Stimulated activated naive CD8-positive, alpha-beta T cell treated with anti-CD3 and anti-CD28 coated beads, Interleukin-15, amount 100 ng/mL, for 72 hours (primary cell): ENCODE measurements around the gene NRBF2.
"Not testable (repeated sequence)": the region's sequence is repeated elsewhere in the genome, so short reads cannot be mapped to it uniquely, and the experiment has no call there.

Source experiments
- ATAC-seq: fragments of 150-1000 bp; cut with Tn5 transposase; 2 replicates; pipeline ENCODE4 v1.10.0; 2021; ENCODE audit warnings: mild to moderate bottlenecking, moderate library complexity
- DNase-seq, 2 donors: peaks; one replicate each; pipeline ENCODE4 v3.0.0; 2021 to 2022
- H3K27ac Mint-ChIP-seq, 2 donors: one replicate each; pipeline ENCODE4 v1.8.0; 2022; ENCODE audit warnings: mild to moderate bottlenecking in 2 of 2, mixed read lengths in 2 of 2, moderate library complexity in 2 of 2
- H3K27me3 Mint-ChIP-seq: one replicate; pipeline ENCODE4 v1.8.0; 2022; ENCODE audit warnings: mixed read lengths
- H3K4me1 Mint-ChIP-seq: one replicate; pipeline ENCODE4 v1.8.0; 2022; ENCODE audit warnings: mild to moderate bottlenecking, mixed read lengths
- H3K4me3 Mint-ChIP-seq, 2 donors: one replicate each; pipeline ENCODE4 v1.8.0; 2022; ENCODE audit warnings: mild to moderate bottlenecking in 2 of 2, mixed read lengths in 2 of 2, moderate library complexity in 1 of 2
- H3K9me3 Mint-ChIP-seq, 2 donors: one replicate each; pipeline ENCODE4 v1.8.0; 2022; ENCODE audit warnings: mixed read lengths in 2 of 2

Gene NRBF2

DNA sequence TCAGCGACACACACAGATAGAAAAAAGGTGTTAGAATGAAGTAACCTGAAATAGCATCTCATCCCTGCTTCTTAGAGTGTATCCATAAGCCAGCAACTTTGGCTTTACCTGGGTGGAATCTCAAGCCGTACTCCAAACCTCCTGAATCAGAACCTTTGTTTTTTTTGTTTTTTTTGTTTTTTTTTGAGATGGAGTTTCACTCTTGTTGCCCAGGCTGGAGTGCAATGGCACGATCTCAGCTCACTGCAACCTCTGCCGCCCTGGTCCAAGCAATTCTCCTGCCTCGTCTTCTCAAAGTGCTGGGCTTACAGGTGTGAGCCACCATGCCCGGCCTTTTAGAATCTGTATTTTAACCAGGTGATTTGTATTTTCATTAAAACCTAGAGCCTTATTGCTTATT, 9.0 kb downstream of the NRBF2 start:
- ATAC-seq: no peak
- H3K27me3 Mint-ChIP-seq: no peaks in the 10 kb centered on the region
- H3K4me1 Mint-ChIP-seq: peaks cover 62% of the 10 kb centered on the region
- DNase-seq: no peak
- H3K27ac Mint-ChIP-seq: no peak overlapping the region
- no peak overlapping the region for H3K4me3 Mint-ChIP-seq
- no peaks in the 10 kb centered on the region for H3K9me3 Mint-ChIP-seq

DNA sequence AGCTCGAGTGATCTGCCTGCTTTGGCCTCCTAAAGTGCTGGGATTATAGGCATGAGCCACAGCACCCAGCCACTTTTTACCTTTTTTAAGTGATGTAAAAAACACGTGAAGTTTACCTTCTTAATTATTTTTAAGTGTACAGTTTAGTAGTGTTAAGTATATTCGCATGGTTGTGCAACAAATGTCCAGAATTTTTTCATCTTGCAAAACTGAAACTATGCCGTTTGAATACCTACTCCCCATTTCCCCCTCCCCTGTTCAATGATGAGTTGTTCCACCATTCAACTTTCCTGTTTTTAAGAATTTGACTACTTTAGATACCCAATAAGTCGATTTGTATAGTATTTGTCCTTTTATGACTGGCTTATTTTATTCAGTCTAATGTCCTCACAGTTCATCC, 10.9 kb downstream of the NRBF2 start:
- Mint-ChIP-seq H3K4me1 (peaks cover 45% of the 10 kb centered on the region), H3K27ac (no peak overlapping the region), H3K9me3 (no peaks in the 10 kb centered on the region), H3K27me3 (no peaks in the 10 kb centered on the region), H3K4me3 (no peak overlapping the region)
- DNase-seq (no peak), ATAC-seq (no peak)

DNA sequence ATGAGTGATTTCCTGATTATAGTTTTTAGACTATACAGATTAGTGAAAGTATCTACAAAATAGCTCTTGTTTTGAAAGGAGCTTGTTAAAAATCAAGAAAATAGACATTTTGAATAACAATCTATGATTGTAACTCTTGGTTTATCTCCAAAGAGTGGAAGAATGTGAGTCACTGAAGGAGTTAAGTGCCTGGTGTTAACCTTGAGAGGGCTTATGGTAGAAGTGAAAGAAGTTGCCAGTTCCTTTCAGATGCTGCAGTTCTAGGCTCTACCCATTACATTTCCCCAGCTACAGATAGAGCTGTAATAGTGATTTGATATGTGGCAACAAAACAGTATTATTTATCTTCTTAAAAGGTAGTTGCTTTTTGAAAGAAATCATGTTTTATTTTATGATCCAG, 12.7 kb downstream of the NRBF2 start:
- Mint-ChIP-seq H3K27ac (no peak overlapping the region), H3K27me3 (no peaks in the 10 kb centered on the region), H3K4me3 (no peak overlapping the region), H3K4me1 (peaks cover 46% of the 10 kb centered on the region), H3K9me3 (no peaks in the 10 kb centered on the region)
- ATAC-seq (peak; percentile 59), DNase-seq (no peak)

DNA sequence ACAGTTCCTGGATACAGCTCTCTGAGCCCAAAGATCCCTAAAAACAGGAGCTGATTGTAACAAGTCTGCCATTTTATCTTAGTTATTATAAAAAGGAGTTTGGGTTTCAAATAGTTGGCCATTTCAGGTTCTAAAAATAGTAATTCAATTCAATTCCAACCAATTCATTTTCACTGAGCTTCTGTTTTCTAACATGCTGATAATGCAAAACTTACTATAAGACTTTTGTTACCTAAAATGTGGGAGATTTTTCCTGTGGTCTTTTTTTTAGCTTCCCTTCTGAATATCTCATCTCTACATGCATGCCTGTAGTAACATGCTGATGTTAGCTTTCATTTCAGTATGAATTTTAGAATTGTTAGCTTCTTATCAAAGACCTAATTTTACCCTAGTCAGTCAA, 13.4 kb downstream of the NRBF2 start:
- no peak overlapping the region for H3K27ac Mint-ChIP-seq
- no peak overlapping the region for H3K4me3 Mint-ChIP-seq
- ATAC-seq (no peak), DNase-seq (no peak)
- no peaks in the 10 kb centered on the region for H3K9me3 Mint-ChIP-seq
- peaks cover 39% of the 10 kb centered on the region for H3K4me1 Mint-ChIP-seq
- H3K27me3 Mint-ChIP-seq: no peaks in the 10 kb centered on the region

DNA sequence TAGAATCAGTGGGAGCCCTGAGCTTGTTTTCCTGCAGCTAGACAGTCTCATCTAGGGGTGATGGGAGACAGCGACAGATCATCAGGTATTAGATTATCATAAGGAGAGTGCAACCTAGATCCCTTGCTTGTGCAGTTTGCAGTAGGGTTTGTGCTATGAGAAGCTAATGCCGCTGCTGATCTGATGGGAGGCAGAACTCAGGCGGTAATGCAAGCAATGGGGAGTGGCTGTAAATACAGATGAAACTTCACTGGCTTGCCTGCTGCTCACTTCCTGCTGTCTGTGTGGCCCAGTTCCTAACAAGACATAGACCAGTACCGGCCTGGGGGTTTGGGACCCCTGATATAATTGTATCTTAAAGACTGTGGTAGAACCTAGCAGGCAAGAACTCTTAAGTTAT, 17.6 kb downstream of the NRBF2 start:
- Mint-ChIP-seq H3K9me3 (no peaks in the 10 kb centered on the region), H3K4me3 (no peak overlapping the region), H3K27me3 (no peaks in the 10 kb centered on the region), H3K4me1 (peaks cover 20% of the 10 kb centered on the region), H3K27ac (no peak overlapping the region)
- ATAC-seq (no peak), DNase-seq (no peak)

DNA sequence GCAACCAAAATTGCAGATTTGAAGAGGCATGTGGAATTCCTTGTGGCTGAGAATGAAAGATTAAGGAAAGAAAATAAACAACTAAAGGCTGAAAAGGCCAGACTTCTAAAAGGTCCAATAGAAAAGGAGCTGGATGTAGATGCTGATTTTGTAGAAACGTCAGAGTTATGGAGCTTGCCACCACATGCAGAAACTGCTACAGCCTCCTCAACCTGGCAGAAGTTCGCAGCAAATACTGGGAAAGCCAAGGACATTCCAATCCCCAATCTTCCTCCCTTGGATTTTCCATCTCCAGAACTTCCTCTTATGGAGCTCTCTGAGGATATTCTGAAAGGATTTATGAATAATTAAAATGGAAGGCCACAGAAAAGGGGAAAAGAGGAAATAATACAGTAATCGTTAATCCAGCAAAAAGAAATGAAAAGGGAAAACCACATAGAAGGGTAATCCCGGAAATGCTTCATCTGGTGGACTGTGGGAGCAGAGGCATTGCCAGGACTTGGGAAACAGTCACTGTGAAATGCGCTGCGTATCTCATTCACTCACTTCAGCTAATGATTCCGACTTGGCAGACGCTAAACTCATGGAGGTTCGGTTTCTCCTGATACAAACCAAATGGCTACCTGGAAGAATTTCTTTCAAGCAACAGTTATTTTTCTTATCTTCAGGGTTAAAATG, 20.9 kb downstream of the NRBF2 start:
- H3K27ac Mint-ChIP-seq, DNase-seq, H3K4me3 Mint-ChIP-seq: not testable (repeated sequence)

DNA sequence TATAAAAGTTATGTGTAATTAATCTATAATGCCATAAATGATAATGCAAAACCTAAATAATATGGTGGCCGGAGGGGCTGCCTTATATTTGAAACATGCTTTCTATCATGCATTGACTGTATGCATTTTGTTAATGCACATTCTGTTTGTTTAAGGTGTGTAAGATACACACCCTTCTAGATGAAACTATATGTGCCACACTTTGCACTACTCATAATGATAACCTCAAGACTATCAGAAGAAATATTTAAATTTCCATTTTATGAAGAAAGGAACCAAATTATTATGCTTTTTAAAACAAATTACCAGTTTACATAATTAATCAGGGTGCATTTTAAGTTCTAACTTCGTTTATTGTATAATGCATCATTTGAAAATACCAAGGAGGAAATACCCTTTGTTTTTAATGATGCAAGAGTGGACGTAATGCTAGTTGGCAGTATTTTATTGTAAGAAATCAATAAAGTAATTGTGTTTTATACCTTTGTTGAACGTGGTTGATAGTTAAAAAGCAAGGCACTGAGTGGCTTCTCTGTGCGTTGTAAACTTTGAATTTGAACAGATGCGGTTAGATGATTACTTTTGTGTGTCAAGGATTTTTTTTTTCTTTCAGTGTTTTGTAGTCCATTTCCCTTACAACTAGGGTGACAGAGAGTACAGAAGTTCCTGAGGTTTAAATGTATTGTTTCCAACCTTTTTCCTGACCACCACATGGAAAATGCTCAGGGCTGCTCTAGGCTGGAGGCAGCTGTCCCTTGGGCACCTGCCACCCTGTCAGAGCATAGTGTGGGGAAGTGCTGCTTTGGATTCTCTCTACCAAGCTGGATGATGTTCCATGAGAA, 21.6 kb downstream of the NRBF2 start:
- H3K27me3 Mint-ChIP-seq: no peaks in the 10 kb centered on the region
- DNase-seq (no peak), ATAC-seq (no peak)
- H3K9me3 Mint-ChIP-seq: no peaks in the 10 kb centered on the region
- H3K27ac Mint-ChIP-seq: peak overlapping the region; percentile 78 to 85
- H3K4me1 Mint-ChIP-seq: peaks cover 16% of the 10 kb centered on the region
- H3K4me3 Mint-ChIP-seq: no peak overlapping the region

More for the DNA sequence above, 20.9 kb downstream of the NRBF2 start:
- not testable (repeated sequence) for H3K9me3 Mint-ChIP-seq, H3K27me3 Mint-ChIP-seq, ATAC-seq
- peaks cover 20% of the 10 kb centered on the region for H3K4me1 Mint-ChIP-seq

DNA sequence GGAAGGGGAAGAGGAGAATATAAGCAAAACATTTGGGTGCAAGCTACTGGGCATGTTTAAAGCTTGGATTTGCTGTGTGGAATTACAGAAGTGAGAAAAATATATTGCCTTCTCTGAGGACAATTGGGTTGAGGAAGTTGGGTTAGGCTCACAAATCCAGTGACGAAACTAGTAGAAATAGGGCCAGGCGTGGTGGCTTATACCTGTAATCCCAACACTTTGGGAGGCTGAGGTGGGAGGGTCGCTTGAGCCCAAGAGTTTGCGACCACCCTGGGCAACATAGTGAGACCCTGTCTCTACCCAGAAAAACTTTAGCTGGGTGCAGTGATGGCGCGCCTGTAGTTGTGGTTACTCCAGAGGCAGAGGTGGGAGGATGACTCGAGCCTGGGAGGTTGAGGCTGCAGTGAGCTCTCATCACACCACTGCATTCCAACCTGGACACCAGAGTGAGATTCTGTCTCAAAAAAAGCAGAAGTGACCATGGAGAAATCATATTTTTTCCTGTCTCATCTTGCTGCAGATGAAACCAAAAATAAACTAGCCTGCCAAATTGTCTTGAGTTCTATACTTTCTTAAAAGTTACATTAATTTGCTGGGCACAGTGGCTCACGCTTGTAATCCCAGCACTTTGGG, 22.4 kb downstream of the NRBF2 start:
- H3K27me3 Mint-ChIP-seq: no peaks in the 10 kb centered on the region
- ATAC-seq: no peak
- H3K9me3 Mint-ChIP-seq: no peaks in the 10 kb centered on the region
- H3K4me1 Mint-ChIP-seq: peaks cover 14% of the 10 kb centered on the region
- DNase-seq: no peak
- H3K27ac Mint-ChIP-seq: peak overlapping the region; percentile 78 to 85
- H3K4me3 Mint-ChIP-seq: no peak overlapping the region

DNA sequence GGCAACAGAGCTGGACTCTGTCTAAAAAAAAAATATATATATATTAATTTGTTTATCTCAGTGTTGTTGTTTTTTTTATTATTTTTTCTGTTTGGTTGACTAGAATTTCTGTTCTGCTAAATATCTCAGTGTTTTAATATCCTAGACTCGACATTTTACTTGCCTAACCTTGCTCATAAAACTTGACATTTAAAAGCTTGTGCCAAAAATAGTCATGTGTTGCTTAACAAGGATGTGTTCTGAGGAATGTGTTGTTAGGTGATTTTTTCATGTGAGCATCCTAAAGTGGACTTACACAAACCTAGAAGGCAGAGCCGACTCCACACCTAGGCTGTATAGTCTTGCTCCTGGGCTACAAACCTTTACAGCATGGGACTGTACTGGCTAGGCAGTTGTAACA, 23.1 kb downstream of the NRBF2 start:
- Mint-ChIP-seq H3K9me3 (no peaks in the 10 kb centered on the region), H3K4me3 (no peak overlapping the region), H3K27me3 (no peaks in the 10 kb centered on the region), H3K4me1 (peaks cover 14% of the 10 kb centered on the region), H3K27ac (no peak overlapping the region)
- ATAC-seq: no peak
- DNase-seq: no peak

DNA sequence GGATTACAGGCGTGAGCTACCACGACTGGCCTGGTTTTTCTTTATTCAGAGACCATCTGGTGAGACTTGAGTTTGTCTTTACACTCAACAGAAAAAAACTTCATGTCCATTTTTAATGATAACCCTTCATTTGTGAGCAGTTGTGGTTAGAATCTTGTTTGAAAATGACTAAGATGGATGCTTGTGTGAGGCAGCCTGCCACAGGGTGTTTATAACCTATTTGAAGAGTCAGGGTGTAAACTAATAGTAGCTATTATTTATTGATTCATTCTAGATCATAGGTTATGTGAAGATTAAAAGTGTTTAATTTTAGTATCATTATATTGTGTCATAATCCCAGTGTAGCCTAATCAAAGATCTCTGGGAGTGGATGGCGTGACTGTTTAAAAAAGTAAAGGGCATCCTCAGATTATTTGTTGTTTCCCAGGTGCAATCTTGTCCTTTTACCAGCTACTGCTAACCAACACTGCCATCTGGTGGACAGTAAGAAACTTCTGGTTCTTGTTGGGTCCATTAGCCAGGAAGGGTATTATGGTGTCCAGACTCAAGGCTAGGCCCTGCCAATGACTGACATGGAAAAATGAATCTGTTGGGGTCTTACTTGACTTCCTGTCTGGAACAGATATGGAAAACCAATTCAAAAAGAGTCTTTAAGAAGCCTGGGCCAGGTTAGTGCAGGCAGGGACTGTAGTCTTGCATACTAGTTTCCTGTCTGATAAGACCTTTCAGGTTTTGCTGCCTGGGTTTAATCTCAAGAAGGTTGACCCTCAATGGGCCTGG, 24.9 kb downstream of the NRBF2 start:
- H3K27ac Mint-ChIP-seq: no peak overlapping the region
- H3K4me3 Mint-ChIP-seq: no peak overlapping the region
- H3K9me3 Mint-ChIP-seq: no peaks in the 10 kb centered on the region
- ATAC-seq (peak; percentile 77), DNase-seq (peak; percentile 41 to 46)
- peaks cover 14% of the 10 kb centered on the region for H3K4me1 Mint-ChIP-seq
- no peaks in the 10 kb centered on the region for H3K27me3 Mint-ChIP-seq

DNA sequence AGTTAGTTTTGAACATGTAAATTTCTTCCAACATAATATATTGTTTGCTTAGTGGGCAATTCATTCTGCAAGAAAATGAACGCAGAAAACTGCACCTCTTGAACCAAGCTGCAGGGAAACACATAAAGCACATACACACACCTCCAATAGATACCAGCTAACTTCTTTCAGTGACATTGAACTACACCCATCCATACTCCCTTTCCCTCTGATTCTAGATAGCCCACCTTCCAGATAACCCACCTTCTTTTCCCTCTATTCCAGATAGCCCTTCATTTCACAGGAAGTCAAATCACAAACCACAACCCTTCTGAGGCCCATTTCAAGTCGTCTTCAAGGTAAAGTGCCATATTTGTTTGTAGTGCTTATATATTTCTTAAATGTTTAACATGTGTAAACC, 28.5 kb downstream of the NRBF2 start:
- ATAC-seq (no peak), DNase-seq (no peak)
- no peaks in the 10 kb centered on the region for H3K27me3 Mint-ChIP-seq
- H3K27ac Mint-ChIP-seq: no peak overlapping the region
- H3K9me3 Mint-ChIP-seq: no peaks in the 10 kb centered on the region
- H3K4me1 Mint-ChIP-seq: peaks cover 6% of the 10 kb centered on the region
- no peak overlapping the region for H3K4me3 Mint-ChIP-seq

DNA sequence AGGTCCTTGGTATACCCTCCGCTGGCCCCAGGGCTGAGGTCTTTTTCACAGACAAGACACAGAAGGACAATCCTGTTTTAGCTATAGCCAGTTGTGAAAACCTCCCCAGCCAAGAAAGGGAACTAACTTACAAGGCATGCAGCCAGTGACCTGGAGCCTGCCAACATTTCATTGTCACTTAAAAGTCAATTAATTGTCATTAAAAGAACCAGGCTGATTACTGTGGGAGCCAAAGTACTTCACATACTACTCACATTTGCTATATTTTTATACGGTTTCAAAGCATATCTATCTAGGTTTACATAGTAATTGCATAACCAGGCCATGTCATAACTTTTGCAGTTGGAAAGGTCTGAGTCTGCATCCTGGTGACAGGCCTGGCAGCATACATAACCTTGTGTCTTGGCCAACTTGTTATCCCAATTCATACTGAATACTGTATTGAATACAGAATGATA, 31.1 kb downstream of the NRBF2 start:
- Mint-ChIP-seq H3K27ac (no peak overlapping the region), H3K27me3 (no peaks in the 10 kb centered on the region), H3K9me3 (no peaks in the 10 kb centered on the region), H3K4me1 (peaks cover 15% of the 10 kb centered on the region), H3K4me3 (no peak overlapping the region)
- DNase-seq: no peak
- no peak for ATAC-seq

DNA sequence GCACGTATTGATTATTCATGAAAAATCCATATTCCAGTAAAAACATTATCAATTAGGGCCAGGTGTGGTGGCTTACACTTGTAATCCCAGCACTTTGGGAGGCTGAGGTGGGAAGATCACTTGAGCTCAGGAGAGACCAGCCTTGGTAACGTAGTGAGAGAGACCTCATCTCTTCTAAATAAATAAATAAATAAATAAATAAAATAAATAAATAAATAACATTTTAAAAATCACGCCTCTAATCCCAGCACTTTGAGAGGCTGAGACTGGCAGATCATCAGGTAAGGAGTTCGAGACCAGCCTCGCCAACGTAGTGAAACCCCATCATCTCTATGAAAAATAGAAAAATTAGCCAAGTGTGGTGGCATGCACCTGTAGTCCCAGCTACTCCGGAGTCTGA, 32.1 kb downstream of the NRBF2 start:
- peaks cover 23% of the 10 kb centered on the region for H3K4me1 Mint-ChIP-seq
- H3K9me3 Mint-ChIP-seq: no peaks in the 10 kb centered on the region
- peak overlapping the region in 1 of 2 donors; percentile 34 for H3K27ac Mint-ChIP-seq
- no peaks in the 10 kb centered on the region for H3K27me3 Mint-ChIP-seq
- DNase-seq (no peak), ATAC-seq (no peak)
- no peak overlapping the region for H3K4me3 Mint-ChIP-seq

DNA sequence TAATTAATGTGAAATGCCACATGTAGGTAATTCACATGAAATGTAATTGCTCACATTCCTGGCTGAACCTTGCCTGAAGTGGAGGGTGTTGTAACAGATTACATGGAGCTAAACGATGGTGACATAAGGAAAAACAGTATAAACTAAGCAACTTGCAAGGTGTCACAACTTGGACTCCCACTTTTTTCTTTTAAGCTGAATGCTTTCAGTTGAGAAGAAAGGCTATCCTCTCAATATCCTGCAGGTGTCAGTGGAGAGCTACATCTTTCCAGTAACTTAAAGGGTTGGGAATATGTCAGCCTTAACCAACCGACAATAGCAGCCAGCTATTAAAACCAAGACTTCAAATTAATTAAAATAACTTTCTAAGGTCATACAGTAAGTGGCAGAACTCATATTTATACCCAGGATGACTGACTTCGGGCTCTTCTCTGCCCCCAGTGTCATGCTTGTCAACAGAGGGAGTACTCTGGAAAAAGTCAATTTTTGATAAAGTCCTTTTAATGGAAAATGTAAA, 33.7 kb downstream of the NRBF2 start:
- Mint-ChIP-seq H3K4me3 (no peak overlapping the region), H3K27me3 (no peaks in the 10 kb centered on the region), H3K9me3 (no peaks in the 10 kb centered on the region), H3K27ac (no peak overlapping the region), H3K4me1 (peaks cover 39% of the 10 kb centered on the region)
- DNase-seq (peak in 1 of 2 donors; percentile 17), ATAC-seq (peak; percentile 65)

DNA sequence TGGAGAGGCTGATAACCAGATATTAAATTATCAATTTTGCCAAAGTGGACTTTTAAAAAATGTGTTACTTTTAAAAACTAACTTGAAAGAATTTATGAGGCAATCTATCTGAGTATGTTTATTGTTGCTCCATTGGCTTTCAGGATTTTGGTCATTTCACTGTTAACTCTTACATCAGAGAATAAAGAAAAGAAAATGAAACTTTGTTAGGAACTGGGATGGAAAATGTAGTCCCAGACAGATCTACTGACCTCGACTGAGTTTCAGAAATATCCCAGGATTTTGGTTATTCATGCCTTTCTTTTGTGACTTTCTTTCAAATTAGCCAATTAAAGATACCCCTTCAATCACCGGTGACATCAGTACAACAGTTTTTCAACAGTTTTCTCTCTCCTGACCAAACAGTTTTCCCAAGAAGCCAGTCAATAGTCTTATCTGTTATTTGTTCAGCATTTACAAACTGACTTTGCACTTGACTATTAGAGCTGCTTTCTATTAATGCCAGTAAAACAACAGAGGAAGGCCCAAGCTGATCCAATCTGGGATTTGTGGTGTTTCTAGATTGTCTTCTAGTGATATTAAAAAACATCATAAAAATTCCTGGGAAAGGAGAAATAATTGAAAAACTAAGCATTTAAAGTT, 35.8 kb downstream of the NRBF2 start:
- no peaks in the 10 kb centered on the region for H3K27me3 Mint-ChIP-seq
- ATAC-seq: no peak
- no peaks in the 10 kb centered on the region for H3K9me3 Mint-ChIP-seq
- DNase-seq: no peak
- H3K4me1 Mint-ChIP-seq: peaks cover 60% of the 10 kb centered on the region
- H3K27ac Mint-ChIP-seq: peak overlapping the region in 1 of 2 donors; percentile 80
- H3K4me3 Mint-ChIP-seq: peak overlapping the region in 1 of 2 donors; percentile 44
